Left lung (tissue), 10 donors: ENCODE results near the gene SBNO2. TPM values are rescaled to one million over a fixed set of nuclear protein-coding genes. Genes with fewer than 3 reads are reported as not detected.

Experiments used
- ATAC-seq: fragments of 200-7000 bp; cut with Tn5 transposase; one replicate; pipeline ENCODE4 v1.9.1; 2020; ENCODE audit warnings: moderate library complexity
- DNase-seq, 4 donors: peaks; one replicate each; pipeline ENCODE4 v3.0.0-alpha.2; 2013 to 2020
- H3K27ac ChIP-seq, 2 donors: fragments of 200-600 bp; sonication (generic) in 1 of 2; one replicate each; pipeline versions ENCODE4 v1.5.0 to v1.8.0; 2020 to 2021
- H3K27me3 ChIP-seq, 2 donors: fragments of 200-600 bp; sonication (generic) in 1 of 2; one replicate each; pipeline versions ENCODE4 v1.5.0 to v1.8.0; 2020 to 2021
- H3K36me3 ChIP-seq, 2 donors: fragments of 200-600 bp; sonication (generic) in 1 of 2; one replicate each; pipeline versions ENCODE4 v1.5.0 to v1.8.0; 2020 to 2021
- H3K4me1 ChIP-seq, 2 donors: fragments of 200-600 bp; one replicate each; pipeline ENCODE4 v1.8.0; 2021
- H3K4me3 ChIP-seq, 2 donors: fragments of 200-600 bp; sonication (generic) in 1 of 2; one replicate each; pipeline versions ENCODE4 v1.5.0 to v1.8.0; 2020 to 2021; ENCODE audit warnings: mild to moderate bottlenecking in 1 of 2
- H3K9me3 ChIP-seq, 2 donors: fragments of 200-600 bp; sonication (generic) in 1 of 2; one replicate each; pipeline versions ENCODE4 v1.5.0 to v1.8.0; 2020 to 2021
- CTCF ChIP-seq, 2 donors: fragments of 200-600 bp; sonication (generic) in 1 of 2; IDR thresholded peaks; one replicate each; pipeline versions ENCODE4 v1.5.0 to v1.8.0; 2021; ENCODE audit warnings: antibody characterized with exemption in 2 of 2
- intact Hi-C, 2 donors: fragments of 100-400 bp; cut with DNase I; formaldehyde crosslinking; loops; one replicate each; pipeline versions ENCODE4 v1.11.2 to v1.14.2; 2022
- polyA plus RNA-seq, 6 donors: library from polyadenylated mRNA; unstranded; fragments of 120-200 nt; gene quantifications; one replicate each; pipeline ENCODE4 v1.2.1, GENCODE V29; 2013; ENCODE audit not compliant: insufficient read length in 6 of 6
- total RNA-seq, 2 donors: library from RNA; stranded (reverse); fragmentation: NEBNext Ultra II Directional; extraction: Animal tissue kit (Norgen Biotek cat#: 25700); gene quantifications; one replicate each; pipeline ENCODE4 v1.2.1, GENCODE V29; 2021
- donor health status: DM: no; HTN: yes; CAD: no.
- donor health status: DM: no; HTN: no; CAD: no.

The SBNO2 gene
- total and polyA plus RNA-seq, 8 donors = 17.9 to 119 (median 23.7) TPM

DNA sequence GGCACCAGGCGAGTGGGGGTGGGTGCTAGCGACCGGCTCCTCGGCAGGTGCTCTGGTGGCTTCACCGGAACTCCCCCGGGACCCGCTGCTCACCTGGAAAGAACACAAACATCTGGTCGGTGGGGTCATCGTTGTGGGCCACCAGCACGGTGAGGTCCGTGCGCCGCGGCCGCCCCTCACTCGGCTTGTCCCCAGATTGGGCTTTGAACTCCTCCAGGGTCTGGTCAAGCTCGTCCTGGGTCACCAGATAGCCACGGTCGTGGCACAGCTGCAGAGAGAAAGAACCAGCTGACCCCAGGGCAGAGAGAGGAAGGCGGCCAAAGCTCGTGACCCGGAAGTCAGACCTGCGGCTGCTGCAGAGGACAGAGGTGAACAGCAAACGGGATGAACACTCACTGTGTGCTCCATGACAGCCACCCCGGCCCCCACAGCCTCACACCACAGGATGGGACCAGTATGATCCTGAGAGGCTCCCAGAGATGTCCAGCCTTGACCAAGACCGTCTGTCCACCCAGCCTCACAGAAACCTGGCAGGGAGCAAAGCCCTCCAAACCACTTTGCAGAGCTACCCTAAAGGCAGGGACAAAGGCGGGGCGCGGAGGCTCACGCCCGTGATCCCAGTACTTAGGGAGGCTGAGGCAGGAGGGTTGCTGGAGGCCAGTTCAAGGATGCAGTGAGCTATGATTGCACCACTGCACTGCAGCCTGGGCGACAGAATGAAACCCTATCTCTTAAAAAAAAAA is 80.1 kb downstream of the SBNO2 start:
- Histone ChIP-seq H3K4me3 (peak overlapping the region; percentile 87 to 88), H3K4me1 (peaks cover 13 to 62% of the 10 kb centered on the region in 2 donors), H3K27me3 (no peaks in the 10 kb centered on the region), H3K36me3 (peaks cover 0 to 49% of the 10 kb centered on the region in 2 donors), H3K27ac (peak overlapping the region in 1 of 2 donors; percentile 78), H3K9me3 (no peaks in the 10 kb centered on the region)
- DNase-seq (no peak), ATAC-seq (no peak)
- no peak for TF ChIP-seq CTCF (IDR thresholded peaks at IDR 0.05)
- intact Hi-C loops = no loop called here

DNA sequence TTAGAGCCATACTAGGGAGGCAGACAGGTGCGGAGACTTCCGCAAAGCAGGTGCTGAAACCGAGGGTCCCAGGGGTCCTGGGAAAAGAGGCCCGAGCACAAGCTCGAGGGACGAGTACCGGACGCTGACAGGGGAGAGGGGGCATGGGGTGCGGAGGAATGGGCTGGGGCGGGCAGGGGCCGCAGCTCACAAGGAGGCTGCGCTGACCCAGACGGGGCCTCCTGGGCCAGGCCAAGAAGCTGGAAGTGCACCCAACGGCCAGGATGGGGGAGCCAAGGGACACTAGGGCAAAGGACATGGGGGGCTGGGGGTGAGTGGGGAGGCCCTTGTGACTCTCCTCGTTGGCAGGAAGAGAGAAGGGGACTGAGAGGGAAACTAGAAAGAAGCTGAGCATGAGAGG is 80.7 kb downstream of the SBNO2 start:
- no peaks in the 10 kb centered on the region for H3K9me3 ChIP-seq
- no peak overlapping the region for H3K27ac ChIP-seq
- peaks cover 0 to 55% of the 10 kb centered on the region in 2 donors for H3K36me3 ChIP-seq
- ATAC-seq (no peak), DNase-seq (no peak)
- peak overlapping the region in 1 of 2 donors; percentile 87 for H3K4me3 ChIP-seq
- intact Hi-C loops = no loop called here
- H3K27me3 ChIP-seq = no peaks in the 10 kb centered on the region
- TF ChIP-seq CTCF (IDR thresholded peaks at IDR 0.05) = no peak
- H3K4me1 ChIP-seq = peaks cover 8 to 62% of the 10 kb centered on the region in 2 donors

- Histone ChIP-seq H3K36me3 (peaks cover 0 to 72% of the 10 kb centered on the region in 2 donors), H3K4me3 (no peak overlapping the region), H3K27me3 (no peaks in the 10 kb centered on the region), H3K27ac (no peak overlapping the region), H3K4me1 (peaks cover 8 to 67% of the 10 kb centered on the region in 2 donors), H3K9me3 (no peaks in the 10 kb centered on the region)
- ATAC-seq (no peak), DNase-seq (no peak)
- intact Hi-C loops = no loop called here
- no peak for TF ChIP-seq CTCF (IDR thresholded peaks at IDR 0.05)
Measured at GRCh38 chr19:1091544-1092175, 82.4 kb downstream of the SBNO2 start.

DNA sequence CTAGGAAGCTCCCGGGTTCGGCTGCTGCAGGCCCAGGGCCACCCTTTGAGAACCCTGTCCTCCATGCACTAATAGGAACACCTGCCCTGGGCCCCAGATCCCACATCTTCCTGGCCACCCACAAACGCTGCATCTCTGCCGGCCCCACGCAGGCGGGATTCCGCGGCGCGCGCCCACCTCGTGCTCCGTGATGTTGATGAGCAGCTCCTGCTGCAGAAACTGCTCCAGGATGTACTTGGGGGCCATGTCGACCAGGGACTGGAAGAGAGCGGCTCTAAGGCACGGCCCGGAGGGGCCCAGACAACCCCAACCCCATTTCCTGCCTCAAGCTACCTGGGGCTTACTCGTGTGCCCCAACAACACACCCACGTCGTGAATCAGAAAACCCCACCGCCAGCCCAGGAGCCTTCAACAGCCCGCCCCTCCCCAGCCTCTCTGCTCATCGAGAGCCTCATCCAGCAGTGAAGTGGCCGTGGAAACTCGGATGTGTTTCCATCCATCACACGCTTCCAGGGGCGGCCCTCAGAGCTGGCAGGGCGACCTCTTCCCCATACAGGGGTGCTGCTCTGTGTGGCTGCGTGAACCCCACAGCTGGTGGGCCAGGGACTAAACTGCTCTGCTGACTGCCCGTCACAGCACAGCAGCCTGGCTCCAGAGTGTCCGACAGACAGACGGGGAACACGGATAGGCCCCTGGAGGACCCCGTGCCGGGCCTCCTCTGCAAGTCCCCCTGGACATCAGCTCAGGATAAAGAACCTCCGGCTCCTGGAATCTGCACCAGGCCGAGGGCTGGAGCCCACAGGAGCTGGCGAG is 83.1 kb downstream of the SBNO2 start:
- no peaks in the 10 kb centered on the region for H3K27me3 ChIP-seq
- peaks cover 8 to 69% of the 10 kb centered on the region in 2 donors for H3K4me1 ChIP-seq
- H3K27ac ChIP-seq = no peak overlapping the region
- no peak overlapping the region for H3K4me3 ChIP-seq
- intact Hi-C loops = no loop called here
- no peak for ATAC-seq
- peaks cover 0 to 79% of the 10 kb centered on the region in 2 donors for H3K36me3 ChIP-seq
- no peak for TF ChIP-seq CTCF (IDR thresholded peaks at IDR 0.05)
- no peaks in the 10 kb centered on the region for H3K9me3 ChIP-seq
- DNase-seq = no peak

DNA sequence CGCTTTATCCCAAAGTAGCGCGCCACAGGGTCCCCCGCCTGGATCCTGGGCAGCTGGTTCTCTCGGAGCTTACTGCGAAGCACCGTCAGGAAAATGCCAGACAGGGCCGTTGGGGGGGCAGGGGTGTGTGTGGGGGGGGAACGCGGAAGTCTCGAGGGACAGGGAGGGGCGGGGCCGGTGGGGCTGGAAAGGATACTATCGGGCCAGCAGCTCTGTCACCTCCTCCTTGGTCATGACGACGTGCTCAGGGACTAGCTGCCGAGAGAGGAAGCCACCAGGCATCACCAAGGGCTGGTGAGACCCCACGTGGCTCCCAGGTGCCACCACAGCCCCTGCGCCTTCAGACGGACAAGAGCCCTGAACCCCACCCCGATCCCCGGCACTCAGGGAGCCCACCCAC is 84.2 kb downstream of the SBNO2 start:
- Histone ChIP-seq H3K27ac (no peak overlapping the region), H3K27me3 (no peaks in the 10 kb centered on the region), H3K36me3 (peaks cover 0 to 90% of the 10 kb centered on the region in 2 donors), H3K4me1 (peaks cover 8 to 68% of the 10 kb centered on the region in 2 donors), H3K4me3 (no peak overlapping the region), H3K9me3 (no peaks in the 10 kb centered on the region)
- ATAC-seq (no peak), DNase-seq (no peak)
- TF ChIP-seq CTCF (IDR thresholded peaks at IDR 0.05) = no peak
- intact Hi-C loops = no loop called here
